Heart left ventricle (tissue), 13 donors: ENCODE results near the gene CACNA2D3.

Experiments
- CTCF ChIP-seq, 12 donors: fragments of 200-600 bp; sonication (generic) in 4 of 12; IDR thresholded peaks; one replicate each; pipeline versions ENCODE4 v1.5.0 to v1.8.0; 2018 to 2022; ENCODE audit warnings: antibody characterized with exemption in 12 of 12, mild to moderate bottlenecking in 5 of 12
- POLR2A ChIP-seq, 2 donors: fragments of 450-650 bp; IDR thresholded peaks; one replicate each; pipeline ENCODE4 v1.6.1; 2017; ENCODE audit warnings: antibody characterized with exemption in 2 of 2, mild to moderate bottlenecking in 2 of 2, moderate library complexity in 2 of 2
- donor health status: ischemic (EF 13 %, LVEDD 7.1; RV severe dilation, severe dysfunction).
- donor health status: DM: no; HTN: yes; CAD: no.
- donor health status: DM: no; HTN: no; CAD: no.
- donor health status: ischemic (EF 25% LVEDD 6.9; RV normal size, moderate dysfunction).
- donor health status: ischemic (EF 25% LVEDD 5.7; RV mildly dilated, moderate dysfunction).
- donor health status: ischemic (EF 35%, LVEDD 5.7; RV mildly dilated, moderate dysfunction).
- donor health status: nonischemic (EF 11% LVEDD 7.7; RV severe dilation, severe dysfunction).
- donor health status: DM: yes; HTN: yes; CAD: no.
- donor health status: PGD.
- donor health status: ischemic (EF 29% LVEDD 5.4; RV normal size, mild dysfunction).
- donor health status: nonischemic (EF 23%, LVEDD 6.1; RV moderate dilation, normal function).

- TF ChIP-seq CTCF (IDR thresholded peaks at IDR 0.05) (no peak), POLR2A (IDR thresholded peaks at IDR 0.05) (no peak)
These were observed 468.8 kb downstream of the CACNA2D3 start for GRCh38 chr3:54591157-54591556.
